Activated T-helper 1 cell treated with anti-CD3 and anti-CD28 coated beads, Interleukin-2, amount 50 U/mL, for 16 hours (primary cell): Measurements from ENCODE around the gene GTF2H1.
"Not testable (repeated sequence)": the region's sequence is repeated elsewhere in the genome, so short reads cannot be mapped to it uniquely, and the experiment has no call there.

Source experiments
- DNase-seq, 2 donors: peaks; one replicate each; pipeline ENCODE4 v3.0.0-alpha.2; 2020; ENCODE audit warnings: low read depth in 1 of 2, low spot score in 1 of 2

GTF2H1 gene

GRCh38 chr11:18317551-18317950, 4.8 kb upstream of the GTF2H1 start:
- no peak for DNase-seq

- no peak for DNase-seq
Measured at GRCh38 chr11:18319914-18320313, 2.5 kb upstream of the GTF2H1 start.

- DNase-seq: no peak
Measured at GRCh38 chr11:18320617-18321016, 1.8 kb upstream of the GTF2H1 start.

GRCh38 chr11:18321578-18321968, 794 bp upstream of the GTF2H1 start:
- DNase-seq: no peak

GRCh38 chr11:18322818-18323570, 627 bp downstream of the GTF2H1 start:
- no peak for DNase-seq

- DNase-seq: not testable (repeated sequence)
Measured at GRCh38 chr11:18323881-18324280, 1.5 kb downstream of the GTF2H1 start.

- no peak for DNase-seq
Measured at GRCh38 chr11:18324381-18324780, 2.0 kb downstream of the GTF2H1 start.

- DNase-seq: no peak
Measured at GRCh38 chr11:18329196-18329870, 7.0 kb downstream of the GTF2H1 start.

GRCh38 chr11:18330921-18331320, 8.6 kb downstream of the GTF2H1 start:
- DNase-seq: no peak

GRCh38 chr11:18332302-18332701, 9.9 kb downstream of the GTF2H1 start:
- DNase-seq: no peak

- DNase-seq: no peak
Measured at GRCh38 chr11:18332891-18333290, 10.5 kb downstream of the GTF2H1 start.

- DNase-seq: no peak
Measured at GRCh38 chr11:18347471-18348125, 25.2 kb downstream of the GTF2H1 start.

GRCh38 chr11:18352581-18352980, 30.2 kb downstream of the GTF2H1 start:
- DNase-seq: no peak

- no peak for DNase-seq
Measured at GRCh38 chr11:18358646-18359045, 36.3 kb downstream of the GTF2H1 start.

GRCh38 chr11:18361154-18361553, 38.8 kb downstream of the GTF2H1 start:
- no peak for DNase-seq

GRCh38 chr11:18364495-18365073, 42.2 kb downstream of the GTF2H1 start:
- DNase-seq: no peak

- no peak for DNase-seq
Measured at GRCh38 chr11:18365741-18366140, 43.4 kb downstream of the GTF2H1 start.

GRCh38 chr11:18366286-18366685, 43.9 kb downstream of the GTF2H1 start:
- DNase-seq: no peak

- no peak for DNase-seq
Measured at GRCh38 chr11:18367431-18367830, 45.1 kb downstream of the GTF2H1 start.

GRCh38 chr11:18368221-18368620, 45.9 kb downstream of the GTF2H1 start:
- DNase-seq: no peak

GRCh38 chr11:18369398-18369797, 47.0 kb downstream of the GTF2H1 start:
- no peak for DNase-seq

- no peak for DNase-seq
Measured at GRCh38 chr11:18371279-18371678, 48.9 kb downstream of the GTF2H1 start.
